HG03097 (cell line): Measurements from ENCODE around the gene TAS2R8.
"Not testable (repeated sequence)": the region's sequence is repeated elsewhere in the genome, so short reads cannot be mapped to it uniquely, and the experiment has no call there.

Experiments
- ATAC-seq: cut with Tn5 transposase; IDR thresholded peaks from one replicate; pipeline ENCODE4 v1.9.1; 2021; ENCODE audit not compliant: unreplicated experiment, low FRiP score

TAS2R8 gene

GRCh38 chr12:10807186-10807585 lies at the start of gene TAS2R8:
Gene TAS2R8, minus strand, starts transcription at chr12:10807286. Its CDS starts 306 bp downstream, at chr12:10806980.
- ATAC-seq: no peak

GRCh38 chr12:10855807-10856206 lies 48.7 kb upstream of the TAS2R8 start:
- ATAC-seq: no peak

GRCh38 chr12:10853776-10854175 lies 46.7 kb upstream of the TAS2R8 start:
- ATAC-seq: no peak

- ATAC-seq: no peak
These were observed 44.3 kb upstream of the TAS2R8 start for GRCh38 chr12:10851243-10851858.

GRCh38 chr12:10849425-10849878 lies 42.4 kb upstream of the TAS2R8 start, which contains the start of gene PRR4:
Gene PRR4, minus strand, starts transcription at chr12:10849475. Its CDS starts 38 bp downstream, at chr12:10849437.
- no peak for ATAC-seq

GRCh38 chr12:10847744-10848143 lies 40.7 kb upstream of the TAS2R8 start:
- no peak for ATAC-seq

- ATAC-seq: no peak
These were observed 35.8 kb upstream of the TAS2R8 start for GRCh38 chr12:10842862-10843261.

GRCh38 chr12:10838461-10838860 lies 31.4 kb upstream of the TAS2R8 start:
- ATAC-seq: no peak

- no peak for ATAC-seq
These were observed 22.9 kb upstream of the TAS2R8 start for GRCh38 chr12:10829994-10830393.

- ATAC-seq: no peak
These were observed 19.2 kb upstream of the TAS2R8 start, which contains the start of gene TAS2R10 for GRCh38 chr12:10826258-10826657. Gene TAS2R10, minus strand, starts transcription at chr12:10826358. Its CDS starts 89 bp downstream, at chr12:10826269.

GRCh38 chr12:10824957-10825356 lies 17.9 kb upstream of the TAS2R8 start:
- ATAC-seq: no peak

- no peak for ATAC-seq
These were observed 4.9 kb upstream of the TAS2R8 start for GRCh38 chr12:10811883-10812536.

GRCh38 chr12:10810068-10810467 lies 3.0 kb upstream of the TAS2R8 start, which contains the start of gene TAS2R9:
Gene TAS2R9, minus strand, starts transcription at chr12:10810168. Its CDS starts 93 bp downstream, at chr12:10810075.
- ATAC-seq: no peak

- no peak for ATAC-seq
These were observed 4.5 kb downstream of the TAS2R8 start, which contains the start of gene TAS2R7 for GRCh38 chr12:10802587-10802986. Gene TAS2R7, minus strand, starts transcription at chr12:10802627. Its CDS starts 57 bp downstream, at chr12:10802570.

GRCh38 chr12:10801741-10802140 lies 5.3 kb downstream of the TAS2R8 start:
- no peak for ATAC-seq

GRCh38 chr12:10794222-10794621 lies 12.9 kb downstream of the TAS2R8 start:
- ATAC-seq: no peak

- not testable (repeated sequence) for ATAC-seq
These were observed 15.3 kb downstream of the TAS2R8 start for GRCh38 chr12:10791769-10792168.

GRCh38 chr12:10783252-10783651 lies 23.8 kb downstream of the TAS2R8 start:
- ATAC-seq: no peak

- ATAC-seq: no peak
These were observed 28.0 kb downstream of the TAS2R8 start for GRCh38 chr12:10779103-10779502.

GRCh38 chr12:10771132-10771733 lies 35.9 kb downstream of the TAS2R8 start:
- no peak for ATAC-seq

GRCh38 chr12:10759657-10760056 lies 47.4 kb downstream of the TAS2R8 start:
- no peak for ATAC-seq
